ENCODE measurements around the gene ADTRP.

DNA sequence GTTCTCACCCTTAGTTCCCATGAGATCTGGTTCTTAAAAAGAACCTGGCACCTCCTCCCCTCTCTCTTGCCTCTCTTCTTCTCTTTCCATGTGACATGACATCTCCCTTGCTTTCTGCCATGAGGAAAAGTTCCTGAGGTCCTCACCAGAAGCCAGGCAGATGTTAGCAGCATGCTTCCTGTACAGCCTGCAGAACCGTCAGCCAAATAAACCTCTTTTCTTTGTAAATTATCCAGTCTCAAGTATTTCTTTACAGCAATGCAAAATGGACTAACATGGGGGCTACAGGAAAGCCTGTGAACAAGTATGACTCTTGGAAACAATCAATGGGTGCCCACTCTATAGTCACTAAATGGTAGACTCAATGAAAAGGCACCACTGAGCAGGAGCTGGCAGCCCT is 34.5 kb downstream of the ADTRP start:
- TF ChIP-seq, protein P1, sequence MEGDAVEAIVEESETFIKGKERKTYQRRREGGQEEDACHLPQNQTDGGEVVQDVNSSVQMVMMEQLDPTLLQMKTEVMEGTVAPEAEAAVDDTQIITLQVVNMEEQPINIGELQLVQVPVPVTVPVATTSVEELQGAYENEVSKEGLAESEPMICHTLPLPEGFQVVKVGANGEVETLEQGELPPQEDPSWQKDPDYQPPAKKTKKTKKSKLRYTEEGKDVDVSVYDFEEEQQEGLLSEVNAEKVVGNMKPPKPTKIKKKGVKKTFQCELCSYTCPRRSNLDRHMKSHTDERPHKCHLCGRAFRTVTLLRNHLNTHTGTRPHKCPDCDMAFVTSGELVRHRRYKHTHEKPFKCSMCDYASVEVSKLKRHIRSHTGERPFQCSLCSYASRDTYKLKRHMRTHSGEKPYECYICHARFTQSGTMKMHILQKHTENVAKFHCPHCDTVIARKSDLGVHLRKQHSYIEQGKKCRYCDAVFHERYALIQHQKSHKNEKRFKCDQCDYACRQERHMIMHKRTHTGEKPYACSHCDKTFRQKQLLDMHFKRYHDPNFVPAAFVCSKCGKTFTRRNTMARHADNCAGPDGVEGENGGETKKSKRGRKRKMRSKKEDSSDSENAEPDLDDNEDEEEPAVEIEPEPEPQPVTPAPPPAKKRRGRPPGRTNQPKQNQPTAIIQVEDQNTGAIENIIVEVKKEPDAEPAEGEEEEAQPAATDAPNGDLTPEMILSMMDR (IDR thresholded peaks at IDR 0.05): no peak
- no peak for TF ChIP-seq POLR2AphosphoS5 (IDR thresholded peaks at IDR 0.05)
- TF ChIP-seq POLR2A (IDR thresholded peaks at IDR 0.05): no peak
- TF ChIP-seq EP300 (IDR thresholded peaks at IDR 0.05; ENCODE audit: low read depth): no peak
